ENCODE data around the gene HOXB4. TPM values are rescaled to one million over a fixed set of nuclear protein-coding genes. Genes with fewer than 3 reads are reported as not detected.
A peak's percentile ranks its signal among the peaks of the same experiment; 100 is the strongest.

Gene HOXB4
- total RNA-seq, 4 donors from 2014 or later = 3.5 to 8.3 (median 5.0) TPM

DNA sequence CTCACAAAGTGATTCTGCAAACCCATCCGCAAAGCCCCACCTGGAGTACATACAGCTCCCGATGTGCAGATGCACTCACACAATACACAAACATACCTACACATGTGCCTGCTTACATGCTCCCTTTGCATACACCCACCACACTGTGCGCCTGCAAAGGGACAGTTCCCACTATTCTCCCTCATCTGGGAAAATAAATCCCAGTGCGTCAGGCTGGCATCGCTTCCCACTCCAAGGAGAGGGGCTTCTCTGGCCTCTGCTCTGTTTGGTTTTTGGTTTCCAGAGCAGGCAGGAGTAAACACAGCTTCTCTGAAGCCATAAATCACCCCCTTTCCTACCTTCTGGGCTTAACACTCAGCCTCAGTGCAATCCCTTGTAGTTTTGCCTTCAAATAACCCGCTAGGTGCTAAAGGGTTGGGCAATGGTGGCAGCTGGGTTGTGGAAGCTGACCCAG lies 14.7 kb downstream of the HOXB4 start:
- Histone ChIP-seq H3K27me3 (no peaks in the 10 kb centered on the region), H3K36me3 (no peaks in the 10 kb centered on the region), H3K4me1 (peaks cover 67 to 100% (median 98%) of the 10 kb centered on the region in 4 donors), H3K4me3 (peak overlapping the region; percentile 59 to 76 (median 65)), H3K9me3 (no peaks in the 10 kb centered on the region), H3K27ac (replicated peaks in 1 of 4) (peak overlapping the region; percentile 91 to 97 (median 96))
- no peak for DNase-seq (ENCODE audit: extremely low spot score)
- intact Hi-C loops (cut with DNase I) = no loop called here
- no peak for TF ChIP-seq POLR2A (IDR thresholded peaks at IDR 0.05; ENCODE audit: low read depth)
- TF ChIP-seq, protein P1, sequence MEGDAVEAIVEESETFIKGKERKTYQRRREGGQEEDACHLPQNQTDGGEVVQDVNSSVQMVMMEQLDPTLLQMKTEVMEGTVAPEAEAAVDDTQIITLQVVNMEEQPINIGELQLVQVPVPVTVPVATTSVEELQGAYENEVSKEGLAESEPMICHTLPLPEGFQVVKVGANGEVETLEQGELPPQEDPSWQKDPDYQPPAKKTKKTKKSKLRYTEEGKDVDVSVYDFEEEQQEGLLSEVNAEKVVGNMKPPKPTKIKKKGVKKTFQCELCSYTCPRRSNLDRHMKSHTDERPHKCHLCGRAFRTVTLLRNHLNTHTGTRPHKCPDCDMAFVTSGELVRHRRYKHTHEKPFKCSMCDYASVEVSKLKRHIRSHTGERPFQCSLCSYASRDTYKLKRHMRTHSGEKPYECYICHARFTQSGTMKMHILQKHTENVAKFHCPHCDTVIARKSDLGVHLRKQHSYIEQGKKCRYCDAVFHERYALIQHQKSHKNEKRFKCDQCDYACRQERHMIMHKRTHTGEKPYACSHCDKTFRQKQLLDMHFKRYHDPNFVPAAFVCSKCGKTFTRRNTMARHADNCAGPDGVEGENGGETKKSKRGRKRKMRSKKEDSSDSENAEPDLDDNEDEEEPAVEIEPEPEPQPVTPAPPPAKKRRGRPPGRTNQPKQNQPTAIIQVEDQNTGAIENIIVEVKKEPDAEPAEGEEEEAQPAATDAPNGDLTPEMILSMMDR (IDR thresholded peaks at IDR 0.05) = no peak
- TF ChIP-seq POLR2AphosphoS5 (IDR thresholded peaks at IDR 0.05) = peak in 1 of 2 donors; percentile 9
- no peak for TF ChIP-seq EP300 (IDR thresholded peaks at IDR 0.05)
- 47% methylated on average over 6 of the region's 6 CpGs for WGBS

DNA sequence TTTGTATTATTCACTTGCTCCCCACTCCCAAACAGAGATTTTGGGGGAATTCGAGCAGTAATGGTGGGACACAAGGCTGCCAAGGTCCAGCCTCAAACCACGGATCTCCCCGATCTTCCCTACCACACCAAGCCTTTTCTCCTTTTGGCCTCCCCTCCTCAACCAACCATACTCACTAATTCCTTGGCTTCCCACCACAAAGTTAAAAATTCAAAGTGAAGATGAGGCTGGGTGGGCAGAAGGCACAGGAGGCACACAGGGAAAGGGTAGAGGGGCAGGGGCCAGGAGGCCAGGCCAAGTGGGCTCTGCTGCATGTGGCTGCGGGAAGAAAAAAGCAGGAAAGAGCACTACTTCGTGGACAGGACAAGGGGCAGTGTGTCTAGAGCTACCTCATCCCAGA lies 15.2 kb downstream of the HOXB4 start:
- Histone ChIP-seq H3K4me1 (peaks cover 69 to 100% (median 98%) of the 10 kb centered on the region in 4 donors), H3K27ac (replicated peaks in 1 of 4) (peak overlapping the region; percentile 91 to 97 (median 96)), H3K27me3 (no peaks in the 10 kb centered on the region), H3K36me3 (no peaks in the 10 kb centered on the region), H3K9me3 (no peaks in the 10 kb centered on the region), H3K4me3 (peak overlapping the region; percentile 59 to 76 (median 65))
- 55% methylated on average over 5 of the region's 5 CpGs for WGBS
- intact Hi-C loops (cut with DNase I) = no loop called here
- DNase-seq (ENCODE audit: extremely low spot score) = no peak
- TF ChIP-seq, protein P1 (IDR thresholded peaks at IDR 0.05) = no peak
- TF ChIP-seq POLR2AphosphoS5 (IDR thresholded peaks at IDR 0.05) (no peak), POLR2A (IDR thresholded peaks at IDR 0.05; ENCODE audit: low read depth) (no peak), EP300 (IDR thresholded peaks at IDR 0.05) (no peak)

DNA sequence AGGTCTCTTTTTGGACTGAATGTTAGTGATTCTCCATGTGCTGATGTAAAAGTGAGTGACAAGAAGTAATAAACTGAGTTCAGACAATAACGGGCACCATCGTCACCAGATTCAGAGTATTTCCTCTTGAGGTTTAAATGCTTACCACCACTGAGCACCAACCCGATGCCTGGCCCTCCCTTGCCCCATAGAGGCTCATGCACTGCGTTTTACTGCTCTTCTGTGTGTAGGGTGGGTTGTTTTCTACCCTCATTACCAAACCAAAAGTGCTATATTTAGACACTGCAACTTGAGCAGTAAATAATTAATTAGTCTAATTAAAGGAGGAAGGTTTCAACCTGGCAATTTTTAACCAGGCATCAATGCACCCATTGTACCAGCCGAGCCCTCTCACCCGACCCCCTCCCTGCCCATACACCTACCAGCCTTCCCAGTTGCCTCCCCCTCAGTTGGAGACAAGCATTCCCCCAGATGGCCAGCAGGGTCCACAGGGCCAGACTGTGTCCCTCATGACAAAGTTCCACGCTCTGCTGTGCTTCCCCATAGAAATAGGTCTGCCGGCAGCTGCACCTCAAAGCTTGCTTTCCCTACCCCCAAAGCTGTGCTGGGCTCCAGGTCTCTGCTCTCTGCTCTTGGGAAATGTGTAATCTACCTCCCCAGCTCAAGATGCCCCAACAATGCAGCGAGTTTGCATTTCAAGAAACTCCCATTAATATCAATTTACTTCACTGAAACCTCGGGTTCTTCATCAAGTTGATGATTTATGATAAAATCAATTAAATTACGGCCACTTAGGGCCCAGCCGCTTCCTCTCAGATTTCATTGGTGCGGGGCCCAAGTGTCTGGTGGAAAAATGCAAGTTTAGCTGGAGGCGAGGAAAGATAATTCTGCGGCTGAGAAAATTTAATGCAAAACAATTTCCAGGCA lies 16.0 kb downstream of the HOXB4 start:
- Histone ChIP-seq H3K36me3 (no peaks in the 10 kb centered on the region), H3K27ac (replicated peaks in 1 of 4) (peak overlapping the region; percentile 91 to 97 (median 96)), H3K4me3 (peak overlapping the region in 3 of 4 donors; percentile 62 to 76 (median 68)), H3K9me3 (no peaks in the 10 kb centered on the region), H3K27me3 (no peaks in the 10 kb centered on the region), H3K4me1 (peaks cover 69 to 100% (median 98%) of the 10 kb centered on the region in 4 donors)
- intact Hi-C loops (cut with DNase I) = no loop called here
- DNase-seq (ENCODE audit: extremely low spot score) = no peak
- 54% methylated on average over 15 of the region's 15 CpGs for WGBS
- TF ChIP-seq, protein P1 (IDR thresholded peaks at IDR 0.05) = peak in 1 of 3 experiments; percentile 43
- TF ChIP-seq POLR2A (IDR thresholded peaks at IDR 0.05; ENCODE audit: low read depth) = no peak
- no peak for TF ChIP-seq POLR2AphosphoS5 (IDR thresholded peaks at IDR 0.05)
- TF ChIP-seq EP300 (IDR thresholded peaks at IDR 0.05) = no peak

DNA sequence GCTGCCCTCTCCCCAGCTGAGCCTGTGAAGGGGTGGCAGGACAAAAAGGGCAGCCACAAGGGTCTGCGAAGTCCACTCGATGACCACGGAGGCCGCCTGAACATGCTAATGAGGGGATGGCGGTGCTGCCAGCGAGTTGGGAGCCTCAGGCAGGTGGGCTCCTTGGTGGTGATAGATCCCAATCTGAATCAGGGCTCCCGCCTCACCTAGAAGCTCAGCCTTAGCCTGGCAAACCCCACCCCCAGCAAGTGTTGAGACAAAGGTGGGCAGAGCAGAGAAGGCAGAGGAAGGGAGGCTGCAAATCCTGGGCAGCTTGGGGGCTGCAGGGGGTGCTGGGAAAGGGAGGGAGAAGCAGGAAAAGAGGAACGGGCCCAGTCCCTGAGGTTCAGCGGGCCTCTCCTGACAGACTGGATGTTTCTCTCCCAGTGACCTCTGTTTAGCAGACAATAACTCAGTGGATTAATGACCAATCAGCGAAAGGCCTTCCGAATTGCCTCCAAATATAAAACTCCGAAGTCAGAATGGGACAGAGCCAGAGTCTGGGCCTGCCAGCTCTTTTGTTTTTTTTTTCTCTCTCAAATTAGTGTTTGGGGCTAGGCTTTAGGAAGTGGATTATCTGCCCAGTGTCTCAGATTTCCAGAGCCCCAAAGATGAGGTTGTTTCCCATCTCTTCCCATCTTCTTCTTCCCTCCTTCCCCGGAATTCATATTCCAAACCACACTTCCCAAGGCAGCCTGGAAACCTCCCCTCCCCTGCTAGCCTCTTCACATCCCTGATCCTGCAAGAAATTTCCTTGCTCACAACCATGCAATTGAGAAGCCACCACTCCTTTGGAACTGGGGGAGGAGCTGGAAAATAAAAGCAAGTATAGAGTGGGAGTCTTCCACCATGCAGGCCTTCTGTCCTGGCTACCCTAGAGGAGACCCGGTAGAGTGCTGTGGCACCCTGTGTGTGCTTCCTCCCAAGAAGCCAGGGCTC lies 18.0 kb downstream of the HOXB4 start:
- intact Hi-C loops (cut with DNase I) = no loop called here
- no peaks in the 10 kb centered on the region for H3K9me3 ChIP-seq
- no peak for DNase-seq (ENCODE audit: extremely low spot score)
- H3K4me3 ChIP-seq = peak overlapping the region; percentile 42 to 57 (median 56)
- no peak for TF ChIP-seq EP300 (IDR thresholded peaks at IDR 0.05)
- TF ChIP-seq, protein P1 (IDR thresholded peaks at IDR 0.05) = no peak
- TF ChIP-seq POLR2AphosphoS5 (IDR thresholded peaks at IDR 0.05) = peak; percentile 73 to 88
- no peaks in the 10 kb centered on the region for H3K27me3 ChIP-seq
- 50% methylated on average over 14 of the region's 14 CpGs for WGBS
- H3K4me1 ChIP-seq = peaks cover 65 to 98% (median 96%) of the 10 kb centered on the region in 4 donors
- H3K36me3 ChIP-seq = no peaks in the 10 kb centered on the region
- H3K27ac ChIP-seq (replicated peaks in 1 of 4) = peak overlapping the region; percentile 91 to 97 (median 96)

Measured in esophagus muscularis mucosa (tissue), 4 donors.